BE2C (cell line): ENCODE data around the gene CALML5.

Experiments
- DNase-seq: peaks from one replicate; pipeline ENCODE4 v3.0.0-alpha.2; 2020
- H3K27me3 ChIP-seq: fragments of 250-450 bp; sonication (Bioruptor Pico); 2 replicates; pipeline ENCODE4 v1.5.1; 2020; ENCODE audit warnings: mild to moderate bottlenecking
- H3K36me3 ChIP-seq: fragments of 250-450 bp; sonication (Bioruptor Pico); 2 replicates; pipeline ENCODE4 v1.5.1; 2020; ENCODE audit warnings: mild to moderate bottlenecking
- H3K4me1 ChIP-seq: fragments of 250-450 bp; sonication (Bioruptor Pico); 2 replicates; pipeline ENCODE4 v1.5.1; 2020
- H3K4me3 ChIP-seq: 2 replicates; pipeline ENCODE4 v1.5.1; 2011; ENCODE audit warnings: low read depth, low read length
- H3K9me3 ChIP-seq: fragments of 250-450 bp; sonication (Bioruptor Pico); 2 replicates; pipeline ENCODE4 v1.5.1; 2020
- TF ChIP-seq, protein P1 (sequence below): IDR thresholded peaks from 2 replicates; pipeline ENCODE4 v1.5.1; 2012; ENCODE audit warnings: mild to moderate bottlenecking, low read depth, low read length

CALML5 gene

DNA sequence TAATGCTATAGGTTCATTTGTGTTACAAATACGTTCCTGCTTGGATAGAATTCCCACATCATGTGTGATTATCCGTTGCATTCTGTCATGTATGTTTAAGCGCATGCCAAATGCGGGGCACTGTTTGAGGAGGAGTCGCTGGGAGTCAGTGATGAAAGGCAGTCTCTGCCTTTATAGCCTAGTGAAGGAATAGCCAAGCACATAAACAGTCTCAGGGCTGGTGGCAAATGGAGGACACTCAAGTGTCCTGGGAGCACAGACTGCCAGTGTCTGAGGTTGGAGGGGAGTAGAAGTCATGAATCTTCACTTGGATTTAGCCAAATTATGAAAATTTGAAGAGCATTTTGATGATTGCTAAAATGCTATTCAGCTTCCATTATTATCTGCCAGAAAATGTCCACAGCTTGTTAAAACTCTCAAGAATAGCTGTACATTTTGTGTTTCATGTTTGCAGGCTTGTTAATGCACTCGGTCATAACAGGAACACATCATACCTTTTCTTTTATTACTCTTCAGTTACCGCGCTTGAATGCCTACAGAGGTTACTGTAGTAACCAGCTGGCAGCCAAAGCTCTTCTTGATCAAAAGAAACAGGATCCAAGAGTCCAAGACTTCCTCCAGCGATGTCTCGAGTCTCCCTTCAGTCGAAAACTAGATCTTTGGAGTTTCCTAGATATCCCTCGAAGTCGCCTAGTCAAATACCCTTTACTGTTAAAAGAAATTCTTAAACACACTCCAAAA, 45.5 kb downstream of the CALML5 start:
- Histone ChIP-seq H3K36me3 (peaks cover 53% of the 10 kb centered on the region), H3K27me3 (no peaks in the 10 kb centered on the region), H3K9me3 (no peaks in the 10 kb centered on the region), H3K4me3 (no peak overlapping the region), H3K4me1 (no peaks in the 10 kb centered on the region)
- DNase-seq: no peak
- TF ChIP-seq, protein P1, sequence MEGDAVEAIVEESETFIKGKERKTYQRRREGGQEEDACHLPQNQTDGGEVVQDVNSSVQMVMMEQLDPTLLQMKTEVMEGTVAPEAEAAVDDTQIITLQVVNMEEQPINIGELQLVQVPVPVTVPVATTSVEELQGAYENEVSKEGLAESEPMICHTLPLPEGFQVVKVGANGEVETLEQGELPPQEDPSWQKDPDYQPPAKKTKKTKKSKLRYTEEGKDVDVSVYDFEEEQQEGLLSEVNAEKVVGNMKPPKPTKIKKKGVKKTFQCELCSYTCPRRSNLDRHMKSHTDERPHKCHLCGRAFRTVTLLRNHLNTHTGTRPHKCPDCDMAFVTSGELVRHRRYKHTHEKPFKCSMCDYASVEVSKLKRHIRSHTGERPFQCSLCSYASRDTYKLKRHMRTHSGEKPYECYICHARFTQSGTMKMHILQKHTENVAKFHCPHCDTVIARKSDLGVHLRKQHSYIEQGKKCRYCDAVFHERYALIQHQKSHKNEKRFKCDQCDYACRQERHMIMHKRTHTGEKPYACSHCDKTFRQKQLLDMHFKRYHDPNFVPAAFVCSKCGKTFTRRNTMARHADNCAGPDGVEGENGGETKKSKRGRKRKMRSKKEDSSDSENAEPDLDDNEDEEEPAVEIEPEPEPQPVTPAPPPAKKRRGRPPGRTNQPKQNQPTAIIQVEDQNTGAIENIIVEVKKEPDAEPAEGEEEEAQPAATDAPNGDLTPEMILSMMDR: no peak

GRCh38 chr10:5450605-5451384, 48.6 kb downstream of the CALML5 start:
- Histone ChIP-seq H3K4me3 (no peak overlapping the region), H3K4me1 (peaks cover 7% of the 10 kb centered on the region), H3K36me3 (peaks cover 36% of the 10 kb centered on the region), H3K27me3 (no peaks in the 10 kb centered on the region; the same call in 1 of the 2 replicates), H3K9me3 (no peaks in the 10 kb centered on the region)
- TF ChIP-seq, protein P1: no peak
- DNase-seq: no peak

- H3K4me3 ChIP-seq: no peak overlapping the region
- DNase-seq: no peak
- peaks cover 7% of the 10 kb centered on the region for H3K4me1 ChIP-seq
- no peaks in the 10 kb centered on the region; the same call in 1 of the 2 replicates for H3K27me3 ChIP-seq
- H3K9me3 ChIP-seq: no peaks in the 10 kb centered on the region
- H3K36me3 ChIP-seq: peaks cover 27% of the 10 kb centered on the region
- TF ChIP-seq, protein P1: no peak
These were observed 49.5 kb downstream of the CALML5 start for GRCh38 chr10:5449823-5450222.

DNA sequence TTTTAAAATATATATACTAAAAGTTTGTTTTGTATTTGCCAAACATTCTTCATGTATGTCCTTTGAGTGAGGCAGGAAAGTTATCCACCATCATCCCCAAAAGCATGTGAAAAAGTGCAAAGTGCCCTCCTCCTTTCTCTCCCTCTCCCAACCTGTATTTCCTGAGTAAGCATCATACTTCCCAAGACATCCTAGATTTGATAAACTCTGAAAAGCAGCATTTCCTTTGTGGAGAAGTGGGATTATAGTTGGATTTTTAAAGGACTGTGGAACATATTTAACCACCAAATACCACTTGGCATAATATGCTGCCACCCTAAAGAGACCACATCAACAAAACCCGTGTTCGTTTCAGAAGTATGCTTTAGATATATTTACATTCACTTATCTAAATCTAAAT, 50.1 kb downstream of the CALML5 start:
- Histone ChIP-seq H3K4me1 (peaks cover 7% of the 10 kb centered on the region), H3K27me3 (no peaks in the 10 kb centered on the region; the same call in 1 of the 2 replicates), H3K4me3 (no peak overlapping the region), H3K36me3 (peaks cover 21% of the 10 kb centered on the region), H3K9me3 (no peaks in the 10 kb centered on the region)
- DNase-seq: no peak
- TF ChIP-seq, protein P1: no peak
